Measurements from ENCODE around the gene OSMR.

GRCh38 chr5:38797838-38798237 is 48.0 kb upstream of the OSMR start:
- TF ChIP-seq POLR2A (IDR thresholded peaks at IDR 0.05) (no peak), CTCF (IDR thresholded peaks at IDR 0.05) (no peak)

All from tibial nerve (tissue), 3 donors.